SH-SY5Y (cell line): ENCODE results near the gene ANKRD29.

Experiments
- GATA2 ChIP-seq: IDR thresholded peaks from 2 replicates; pipeline ENCODE4 v1.6.1; 2011; ENCODE audit warnings: mild to moderate bottlenecking, low read depth, low read length
- GATA3 ChIP-seq: IDR thresholded peaks from 2 replicates; pipeline ENCODE4 v1.6.1; 2011; ENCODE audit warnings: low read depth, mild to moderate bottlenecking, low read length, moderate library complexity

- TF ChIP-seq GATA2: no peak
- TF ChIP-seq GATA3: no peak
Measured at GRCh38 chr18:23643815-23644490, 18.8 kb downstream of the ANKRD29 start.
